Mammary epithelial cell (primary cell): ENCODE results near the gene ZBED1.

Source experiments
- EZH2 ChIP-seq: IDR thresholded peaks from 2 replicates; pipeline ENCODE4 v1.6.1; 2012; ENCODE audit warnings: low read length, inconsistent platforms, borderline replicate concordance
- TF ChIP-seq, protein P1 (sequence below), 2 donors: IDR thresholded peaks in 1 of 2; conservative IDR thresholded peaks in 1 of 2; 2 replicates each; pipeline ENCODE4 v1.5.1; 2011 to 2012; ENCODE audit warnings: inconsistent platforms in 2 of 2, low read length in 2 of 2, mild to moderate bottlenecking in 2 of 2, control low read depth in 1 of 2, low read depth in 1 of 2; ENCODE audit not compliant: insufficient read depth in 1 of 2; ENCODE audit errors: extremely low read depth in 1 of 2

DNA sequence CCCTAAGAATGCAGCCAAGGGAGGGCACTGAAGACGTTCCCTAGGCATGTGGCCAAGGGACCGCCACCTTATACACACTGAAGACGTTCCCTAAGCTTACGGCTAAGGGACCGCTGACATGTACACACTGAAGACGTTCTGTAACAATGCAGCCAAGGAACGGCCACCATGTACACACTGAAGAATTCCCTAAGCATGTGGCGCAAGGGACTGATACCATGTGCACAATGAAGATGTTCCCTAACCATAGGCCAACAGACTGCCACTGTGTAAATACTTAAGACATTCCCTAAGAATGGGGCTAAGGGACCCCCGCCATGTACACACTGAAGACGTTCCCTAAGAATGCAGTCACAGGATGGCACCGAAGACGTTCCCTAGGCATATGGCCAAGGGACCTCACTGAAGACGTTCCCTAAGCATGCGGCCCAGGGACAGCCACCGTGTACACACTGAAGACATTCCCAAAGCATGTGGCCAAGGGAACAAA is 36.1 kb downstream of the ZBED1 start:
- TF ChIP-seq, protein P1, sequence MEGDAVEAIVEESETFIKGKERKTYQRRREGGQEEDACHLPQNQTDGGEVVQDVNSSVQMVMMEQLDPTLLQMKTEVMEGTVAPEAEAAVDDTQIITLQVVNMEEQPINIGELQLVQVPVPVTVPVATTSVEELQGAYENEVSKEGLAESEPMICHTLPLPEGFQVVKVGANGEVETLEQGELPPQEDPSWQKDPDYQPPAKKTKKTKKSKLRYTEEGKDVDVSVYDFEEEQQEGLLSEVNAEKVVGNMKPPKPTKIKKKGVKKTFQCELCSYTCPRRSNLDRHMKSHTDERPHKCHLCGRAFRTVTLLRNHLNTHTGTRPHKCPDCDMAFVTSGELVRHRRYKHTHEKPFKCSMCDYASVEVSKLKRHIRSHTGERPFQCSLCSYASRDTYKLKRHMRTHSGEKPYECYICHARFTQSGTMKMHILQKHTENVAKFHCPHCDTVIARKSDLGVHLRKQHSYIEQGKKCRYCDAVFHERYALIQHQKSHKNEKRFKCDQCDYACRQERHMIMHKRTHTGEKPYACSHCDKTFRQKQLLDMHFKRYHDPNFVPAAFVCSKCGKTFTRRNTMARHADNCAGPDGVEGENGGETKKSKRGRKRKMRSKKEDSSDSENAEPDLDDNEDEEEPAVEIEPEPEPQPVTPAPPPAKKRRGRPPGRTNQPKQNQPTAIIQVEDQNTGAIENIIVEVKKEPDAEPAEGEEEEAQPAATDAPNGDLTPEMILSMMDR (conservative IDR thresholded peaks at IDR 0.05 in 1 of 2, IDR thresholded peaks at IDR 0.05 in 1 of 2; ENCODE audit: extremely low read depth in 1 of 2, insufficient read depth in 1 of 2, low read depth in 1 of 2, low read length in 2 of 2) = no peak
- TF ChIP-seq EZH2 = no peak
